ENCODE data around the gene HSPB1.

Gene HSPB1

GRCh38 chr7:76318488-76319353, 16.2 kb downstream of the HSPB1 start:
- in situ Hi-C loops (cut with HindIII; ENCODE audit: low sequenced_read_pairs) = no loop called here
- TF ChIP-seq, protein P1, sequence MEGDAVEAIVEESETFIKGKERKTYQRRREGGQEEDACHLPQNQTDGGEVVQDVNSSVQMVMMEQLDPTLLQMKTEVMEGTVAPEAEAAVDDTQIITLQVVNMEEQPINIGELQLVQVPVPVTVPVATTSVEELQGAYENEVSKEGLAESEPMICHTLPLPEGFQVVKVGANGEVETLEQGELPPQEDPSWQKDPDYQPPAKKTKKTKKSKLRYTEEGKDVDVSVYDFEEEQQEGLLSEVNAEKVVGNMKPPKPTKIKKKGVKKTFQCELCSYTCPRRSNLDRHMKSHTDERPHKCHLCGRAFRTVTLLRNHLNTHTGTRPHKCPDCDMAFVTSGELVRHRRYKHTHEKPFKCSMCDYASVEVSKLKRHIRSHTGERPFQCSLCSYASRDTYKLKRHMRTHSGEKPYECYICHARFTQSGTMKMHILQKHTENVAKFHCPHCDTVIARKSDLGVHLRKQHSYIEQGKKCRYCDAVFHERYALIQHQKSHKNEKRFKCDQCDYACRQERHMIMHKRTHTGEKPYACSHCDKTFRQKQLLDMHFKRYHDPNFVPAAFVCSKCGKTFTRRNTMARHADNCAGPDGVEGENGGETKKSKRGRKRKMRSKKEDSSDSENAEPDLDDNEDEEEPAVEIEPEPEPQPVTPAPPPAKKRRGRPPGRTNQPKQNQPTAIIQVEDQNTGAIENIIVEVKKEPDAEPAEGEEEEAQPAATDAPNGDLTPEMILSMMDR (IDR thresholded peaks at IDR 0.05; ENCODE audit: low read depth, low read length) = peak; percentile 33
- H3K4me3 ChIP-seq (ENCODE audit: low read depth, low read length) = peak overlapping the region; percentile 86
- DNase-seq (ENCODE audit: low read depth, low spot score) = peak; percentile 88

GRCh38 chr7:76325092-76325491, 22.6 kb downstream of the HSPB1 start:
- TF ChIP-seq, protein P1 (IDR thresholded peaks at IDR 0.05; ENCODE audit: low read depth, low read length) = no peak
- no peak for DNase-seq (ENCODE audit: low read depth, low spot score)
- H3K4me3 ChIP-seq (ENCODE audit: low read depth, low read length) = no peak overlapping the region
- in situ Hi-C loops (cut with HindIII; ENCODE audit: low sequenced_read_pairs) = no loop called here

DNA sequence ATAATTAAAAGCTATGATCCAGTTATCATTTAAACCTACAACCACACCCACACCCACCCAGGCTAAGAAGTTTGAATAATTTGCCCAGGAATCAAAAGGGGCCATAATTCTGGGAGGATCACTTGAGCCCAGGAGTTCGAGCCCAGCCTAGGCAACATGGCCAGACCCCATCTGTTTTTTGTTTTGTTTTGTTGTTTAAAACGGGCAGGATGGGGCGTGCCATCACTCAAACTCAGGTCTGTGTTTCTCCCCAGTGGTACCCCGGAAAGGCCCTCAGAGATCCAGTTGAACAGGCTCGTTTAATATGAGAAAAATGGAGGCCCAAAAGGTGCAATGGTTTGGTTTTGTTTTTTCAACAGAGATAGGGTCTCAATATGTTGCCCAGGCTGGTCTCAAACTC, 23.3 kb downstream of the HSPB1 start:
- no peak for DNase-seq (ENCODE audit: low read depth, low spot score)
- H3K4me3 ChIP-seq (ENCODE audit: low read depth, low read length) = no peak overlapping the region
- in situ Hi-C loops (cut with HindIII; ENCODE audit: low sequenced_read_pairs) = no loop called here
- TF ChIP-seq, protein P1 (IDR thresholded peaks at IDR 0.05; ENCODE audit: low read depth, low read length) = no peak

GRCh38 chr7:76326646-76327233, 24.3 kb downstream of the HSPB1 start:
- in situ Hi-C loops (cut with HindIII; ENCODE audit: low sequenced_read_pairs) = no loop called here
- TF ChIP-seq, protein P1 (IDR thresholded peaks at IDR 0.05; ENCODE audit: low read depth, low read length) = no peak
- peak; percentile 73 for DNase-seq (ENCODE audit: low read depth, low spot score)

GRCh38 chr7:76327610-76328009, 25.1 kb downstream of the HSPB1 start:
- H3K4me3 ChIP-seq (ENCODE audit: low read depth, low read length) = no peak overlapping the region
- no peak for DNase-seq (ENCODE audit: low read depth, low spot score)
- in situ Hi-C loops (cut with HindIII; ENCODE audit: low sequenced_read_pairs) = no loop called here
- TF ChIP-seq, protein P1 (IDR thresholded peaks at IDR 0.05; ENCODE audit: low read depth, low read length) = no peak

More at GRCh38 chr7:76326646-76327233, 24.3 kb downstream of the HSPB1 start:
- H3K4me3 ChIP-seq (ENCODE audit: low read depth, low read length) = no peak overlapping the region

DNA sequence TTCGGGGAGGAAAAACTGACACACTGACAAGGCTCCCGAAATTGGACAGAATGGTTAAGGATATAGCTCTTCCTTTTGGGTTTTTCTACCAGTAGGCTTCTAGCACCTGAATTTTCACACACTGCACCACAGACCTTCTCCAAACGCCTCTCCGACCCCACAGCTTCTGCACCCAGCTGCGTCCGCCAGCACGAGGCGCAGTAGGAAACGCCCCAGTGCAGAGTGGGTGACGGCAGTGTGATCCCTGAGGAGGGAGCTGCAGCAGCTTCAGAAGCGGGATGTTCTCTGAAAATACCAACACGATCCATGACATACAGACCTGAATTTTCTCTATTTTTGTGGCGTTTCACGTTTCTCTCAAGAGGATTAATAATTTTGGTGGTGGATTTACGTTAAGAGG, 25.9 kb downstream of the HSPB1 start:
- TF ChIP-seq, protein P1 (IDR thresholded peaks at IDR 0.05; ENCODE audit: low read depth, low read length) = no peak
- DNase-seq (ENCODE audit: low read depth, low spot score) = no peak
- no peak overlapping the region for H3K4me3 ChIP-seq (ENCODE audit: low read depth, low read length)
- in situ Hi-C loops (cut with HindIII; ENCODE audit: low sequenced_read_pairs) = no loop called here

Measured in astrocyte of the spinal cord (primary cell).